Right renal pelvis (tissue), 4 donors: ENCODE measurements around the gene PPP1R9A. TPM values are rescaled to one million over a fixed set of nuclear protein-coding genes. Genes with fewer than 3 reads are reported as not detected.
"Not testable (repeated sequence)": the region's sequence is repeated elsewhere in the genome, so short reads cannot be mapped to it uniquely, and the experiment has no call there.

ENCODE experiments used
- DNase-seq, 4 donors: peaks; one replicate each; pipeline ENCODE4 v3.0.0-alpha.2; 2013; ENCODE audit warnings: low read depth in 4 of 4, low spot score in 3 of 4, missing footprints in 1 of 4
- polyA plus RNA-seq, 4 donors: library from polyadenylated mRNA; unstranded; fragments of 120-200 nt; gene quantifications; one replicate each; pipeline ENCODE4 v1.2.1, GENCODE V29; 2013; ENCODE audit not compliant: insufficient read length in 4 of 4

The PPP1R9A gene
- polyA plus RNA-seq, 4 donors, result 27.1 to 33.2 (median 30.4) TPM

GRCh38 chr7:94971051-94971867 lies 63.9 kb downstream of the PPP1R9A start:
- no peak for DNase-seq

DNA sequence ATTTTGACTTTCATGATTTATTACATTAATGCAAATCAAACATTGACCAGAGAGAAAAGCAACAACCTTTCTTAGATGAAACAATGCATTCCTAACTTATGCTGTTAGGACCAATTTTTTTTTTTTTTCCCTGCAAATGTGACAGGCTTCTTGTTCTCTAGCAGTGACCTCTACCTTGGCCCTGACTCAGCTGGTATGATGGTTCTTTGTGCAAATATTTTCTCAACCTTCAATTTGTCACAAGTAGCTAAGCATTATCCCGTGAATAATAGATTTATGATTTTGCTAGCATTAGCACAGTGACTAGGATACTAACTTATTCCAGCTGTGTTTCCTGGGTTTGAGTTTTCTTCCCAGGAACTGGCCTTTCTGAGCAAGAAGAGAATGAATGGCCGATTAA lies 64.9 kb downstream of the PPP1R9A start:
- DNase-seq, result no peak

DNA sequence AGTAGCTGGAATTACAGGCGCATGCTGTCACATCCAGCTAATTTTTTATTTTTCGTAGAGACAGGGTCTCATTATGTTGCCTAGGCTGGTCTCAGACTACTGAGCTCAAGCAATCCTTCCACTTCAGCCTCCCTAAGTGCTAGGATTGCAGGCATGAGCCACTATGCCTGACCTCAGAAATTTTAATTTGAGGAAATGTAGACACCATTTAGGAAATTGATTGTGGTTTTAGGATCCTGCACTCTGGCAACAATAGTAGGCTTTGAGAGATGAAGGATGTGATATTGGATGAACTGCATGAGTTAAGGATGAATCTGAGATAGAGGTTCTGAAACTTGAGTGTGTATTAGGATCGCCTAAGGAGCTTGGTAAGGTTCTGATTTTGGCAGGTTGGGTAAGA lies 66.5 kb downstream of the PPP1R9A start:
- DNase-seq, result no peak

DNA sequence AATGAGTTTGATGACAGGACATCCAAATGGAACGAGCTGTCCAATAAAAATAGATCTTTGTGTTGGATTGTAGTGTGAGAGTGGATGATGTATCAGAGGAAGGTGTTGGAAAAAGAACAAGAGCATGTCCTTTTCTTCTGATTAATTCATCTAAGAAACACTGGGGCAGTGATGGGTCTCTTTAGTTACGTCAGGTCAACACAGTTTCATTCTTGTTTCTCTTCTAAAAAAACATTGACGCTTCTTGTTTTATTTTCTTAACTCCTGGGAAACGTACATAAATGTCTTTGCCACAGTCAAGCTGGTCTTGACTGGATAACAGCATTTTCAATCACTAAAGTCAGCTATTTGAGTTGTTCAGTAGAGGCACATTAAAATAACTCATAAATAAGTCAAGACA lies 67.0 kb downstream of the PPP1R9A start:
- no peak for DNase-seq

DNA sequence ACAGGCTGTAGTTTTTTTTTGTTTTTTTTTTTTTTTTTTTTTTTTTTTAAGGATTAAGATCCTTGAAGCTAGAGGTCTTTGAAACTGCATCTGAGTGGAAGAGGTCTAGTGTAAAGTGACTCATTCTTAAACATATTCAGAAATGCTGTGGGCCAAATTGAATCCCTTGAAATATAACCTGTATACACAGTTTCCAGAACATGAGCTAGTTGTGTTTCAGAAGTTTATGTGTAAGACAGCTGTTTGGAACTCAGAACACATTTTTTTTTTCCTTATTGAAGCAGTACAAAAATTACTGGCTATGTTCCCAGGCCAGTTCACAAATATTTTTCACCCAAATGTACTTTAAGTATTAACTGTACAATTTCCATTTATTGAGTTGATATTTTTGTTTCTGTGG lies 67.9 kb downstream of the PPP1R9A start:
- no peak for DNase-seq

DNA sequence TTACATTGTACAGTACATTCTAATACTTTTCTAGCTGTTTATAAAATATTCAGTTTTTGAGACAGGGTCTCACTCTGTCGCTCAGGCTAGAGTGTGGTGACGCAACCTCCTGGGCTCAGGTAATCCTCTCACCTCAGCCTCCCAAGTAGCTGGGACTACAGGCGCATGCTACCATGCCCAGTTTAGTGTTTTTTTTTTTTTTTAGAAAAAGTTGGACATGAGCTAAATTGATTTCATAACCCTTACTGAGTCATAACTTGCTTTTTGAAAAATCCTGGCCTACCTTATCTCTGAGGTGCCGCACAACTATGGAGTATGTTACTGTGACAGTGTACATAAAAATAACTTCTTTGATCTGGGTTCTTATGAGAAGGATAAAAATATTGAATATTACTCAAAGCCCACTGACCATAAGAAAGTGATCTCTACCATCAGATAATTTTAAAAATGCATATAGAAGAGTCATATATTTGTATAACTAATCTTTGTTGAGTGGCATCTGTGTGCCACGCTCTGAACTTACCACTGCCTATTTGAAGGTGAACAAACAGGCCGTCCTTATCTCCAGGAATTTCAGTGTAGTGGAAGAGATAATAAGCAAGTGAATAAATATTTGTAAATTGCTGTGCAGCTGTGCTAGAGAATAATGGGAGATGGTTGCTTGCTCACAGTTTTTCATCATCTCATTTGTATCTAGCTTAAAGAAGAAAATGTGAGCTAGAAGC lies 73.2 kb downstream of the PPP1R9A start:
- no peak for DNase-seq

GRCh38 chr7:94995921-94996320 lies 88.5 kb downstream of the PPP1R9A start:
- DNase-seq, result no peak

- DNase-seq, result no peak
Observed at GRCh38 chr7:94996369-94996768, 89.0 kb downstream of the PPP1R9A start.

GRCh38 chr7:94997547-94997946 lies 90.2 kb downstream of the PPP1R9A start:
- DNase-seq, result no peak

GRCh38 chr7:94998266-94999068 lies 91.1 kb downstream of the PPP1R9A start:
- no peak for DNase-seq

DNA sequence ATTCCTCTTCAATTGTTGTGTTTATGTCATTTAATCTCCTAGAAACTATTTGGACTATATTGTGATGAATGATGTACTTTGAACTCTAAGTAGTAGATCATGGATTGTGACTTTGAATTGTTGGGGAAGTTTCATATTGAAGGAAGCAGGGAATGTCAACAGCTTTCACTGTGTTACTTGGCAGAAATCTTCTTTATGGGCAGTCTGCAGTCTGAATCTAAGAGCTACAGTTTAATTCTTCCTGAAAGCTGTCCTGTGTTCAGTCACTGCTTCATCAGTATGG lies 91.6 kb downstream of the PPP1R9A start:
- DNase-seq, result peak in 2 of 4 donors; percentile 47 to 60

DNA sequence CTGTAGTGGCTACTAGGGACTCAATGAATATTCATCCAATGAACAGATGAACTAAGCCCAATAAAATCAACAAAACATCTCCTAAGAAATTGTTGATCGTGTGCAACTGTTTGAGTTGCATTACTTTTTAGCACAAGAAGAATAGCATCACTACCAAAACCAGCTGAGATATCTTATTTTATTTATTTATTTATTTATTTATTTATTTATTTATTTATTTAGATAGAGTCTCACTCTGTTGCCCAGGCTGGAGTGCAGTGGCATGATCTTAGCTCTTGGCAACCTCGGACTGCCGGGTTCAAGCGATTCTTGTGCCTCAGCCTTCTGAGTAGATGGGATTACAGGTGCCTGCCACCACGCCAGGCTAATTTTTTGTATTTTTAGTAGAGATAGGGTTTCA lies 92.2 kb downstream of the PPP1R9A start:
- not testable (repeated sequence) for DNase-seq

DNA sequence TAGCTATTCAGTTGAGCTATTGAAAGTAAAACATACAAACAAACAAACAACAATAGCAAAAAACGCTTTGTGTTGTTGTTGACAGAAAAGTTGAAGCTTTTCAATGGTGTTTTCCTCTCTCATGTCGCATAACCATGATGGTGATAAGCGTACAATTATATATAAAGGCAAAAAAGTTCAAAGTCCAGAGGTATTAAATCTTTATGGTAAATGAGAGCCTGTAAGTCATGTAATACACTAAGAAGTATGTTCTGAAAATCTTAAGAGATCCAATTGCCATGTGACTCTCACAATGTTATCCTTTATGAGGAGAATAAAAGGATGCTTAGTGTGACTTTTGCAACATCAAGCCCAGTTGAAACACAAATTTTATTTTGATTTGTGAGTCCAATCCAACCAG lies 93.9 kb downstream of the PPP1R9A start:
- no peak for DNase-seq

DNA sequence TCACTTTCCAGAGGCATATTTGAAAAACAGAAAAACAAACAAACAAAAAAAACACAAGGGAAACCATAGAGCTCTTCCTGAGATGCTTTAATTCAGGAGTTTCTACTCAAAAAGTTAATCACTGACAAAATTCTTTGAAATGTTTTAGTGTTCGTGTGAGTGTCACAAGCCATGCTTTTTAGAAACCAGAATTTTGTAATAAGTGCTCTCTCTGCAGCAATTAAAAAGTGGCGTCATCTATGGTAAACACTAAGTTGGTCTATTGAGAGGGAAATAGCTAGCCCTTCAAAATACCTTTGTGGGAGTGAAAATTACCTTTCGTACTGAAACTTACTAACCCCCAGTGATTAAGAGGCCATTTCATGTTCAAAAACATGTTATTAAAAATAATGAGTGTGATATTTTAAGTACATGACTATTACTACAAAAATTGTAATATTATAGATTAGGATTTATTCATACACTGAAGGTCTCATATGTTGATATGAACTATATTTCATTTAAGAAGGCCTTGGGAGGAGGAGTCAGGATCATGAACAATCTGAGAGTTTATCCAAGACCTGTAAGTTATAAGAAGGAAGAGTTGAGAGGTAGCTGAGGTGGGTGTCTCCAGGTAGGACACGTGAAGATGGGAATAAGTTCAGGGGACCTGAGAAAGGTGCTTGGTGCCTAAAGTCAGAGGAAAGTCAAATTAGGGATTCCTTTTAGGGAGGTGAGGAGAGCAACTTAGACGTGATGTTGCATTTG lies 94.6 kb downstream of the PPP1R9A start:
- no peak for DNase-seq

- DNase-seq, result no peak
Observed at GRCh38 chr7:95002775-95003174, 95.4 kb downstream of the PPP1R9A start.

GRCh38 chr7:95004618-95005247 lies 97.3 kb downstream of the PPP1R9A start:
- no peak for DNase-seq

GRCh38 chr7:95006010-95006409 lies 98.6 kb downstream of the PPP1R9A start:
- no peak for DNase-seq

- DNase-seq, result not testable (repeated sequence)
Observed at GRCh38 chr7:95008773-95009172, 101.4 kb downstream of the PPP1R9A start.

GRCh38 chr7:95011146-95011928 lies 103.9 kb downstream of the PPP1R9A start:
- DNase-seq, result no peak
